Measurements from ENCODE around the gene ITIH1. TPM values are rescaled to one million over a fixed set of nuclear protein-coding genes. Genes with fewer than 3 reads are reported as not detected.

Gene ITIH1
- total RNA-seq, 6 experiments from 2014 or later, result not detected

- Mint-ChIP-seq H3K27me3 (ENCODE audit: insufficient read depth) (peaks cover 23% of the 10 kb centered on the region), H3K27ac (no peak overlapping the region), H3K36me3 (ENCODE audit: low read depth) (no peaks in the 10 kb centered on the region), H3K9me3 (no peaks in the 10 kb centered on the region), H3K4me3 (no peak overlapping the region), H3K4me1 (ENCODE audit: low read depth) (peaks cover 11% of the 10 kb centered on the region; the same call in 1 of the 2 replicates)
- no peak for TF ChIP-seq CTCF (IDR thresholded peaks at IDR 0.05)
- peak; percentile 8 for DNase-seq
Measured at GRCh38 chr3:52792961-52793695, 15.7 kb downstream of the ITIH1 start.

GRCh38 chr3:52793702-52794611 lies 16.6 kb downstream of the ITIH1 start:
- no peak overlapping the region for H3K4me3 Mint-ChIP-seq
- H3K27ac Mint-ChIP-seq, result peak overlapping the region; percentile 51; the same call in 1 of the 2 replicates
- TF ChIP-seq CTCF (IDR thresholded peaks at IDR 0.05), result no peak
- H3K36me3 Mint-ChIP-seq (ENCODE audit: low read depth), result no peaks in the 10 kb centered on the region
- no peak for DNase-seq
- H3K9me3 Mint-ChIP-seq, result no peaks in the 10 kb centered on the region
- peaks cover 23% of the 10 kb centered on the region for H3K27me3 Mint-ChIP-seq (ENCODE audit: insufficient read depth)
- H3K4me1 Mint-ChIP-seq (ENCODE audit: low read depth), result peaks cover 11% of the 10 kb centered on the region; the same call in 1 of the 2 replicates

GRCh38 chr3:52794612-52795099 lies 17.3 kb downstream of the ITIH1 start, which contains the start of gene ITIH3:
Gene ITIH3 (plus strand): TSS chr3:52794796. CDS start chr3:52794804, 8 bp downstream.
- Mint-ChIP-seq H3K36me3 (ENCODE audit: low read depth) (no peaks in the 10 kb centered on the region), H3K27ac (peak within 1 kb of the TSS; percentile 51; the same call in 1 of the 2 replicates), H3K4me3 (no peak within 1 kb of the TSS), H3K27me3 (ENCODE audit: insufficient read depth) (peaks cover 19% of the 10 kb centered on the region), H3K4me1 (ENCODE audit: low read depth) (peaks cover 16% of the 10 kb centered on the region; the same call in 1 of the 2 replicates), H3K9me3 (no peaks in the 10 kb centered on the region)
- DNase-seq, result no peak
- TF ChIP-seq CTCF (IDR thresholded peaks at IDR 0.05), result no peak

- Mint-ChIP-seq H3K4me1 (ENCODE audit: low read depth) (peaks cover 16% of the 10 kb centered on the region; the same call in 1 of the 2 replicates), H3K4me3 (no peak overlapping the region), H3K36me3 (ENCODE audit: low read depth) (no peaks in the 10 kb centered on the region), H3K9me3 (no peaks in the 10 kb centered on the region), H3K27me3 (ENCODE audit: insufficient read depth) (peaks cover 19% of the 10 kb centered on the region), H3K27ac (no peak overlapping the region)
- DNase-seq, result no peak
- TF ChIP-seq CTCF (IDR thresholded peaks at IDR 0.05), result no peak
Measured at GRCh38 chr3:52795298-52795900, 18.0 kb downstream of the ITIH1 start.

GRCh38 chr3:52796411-52796810 lies 19.0 kb downstream of the ITIH1 start:
- DNase-seq, result no peak
- no peak for TF ChIP-seq CTCF (IDR thresholded peaks at IDR 0.05)
- no peaks in the 10 kb centered on the region for H3K9me3 Mint-ChIP-seq
- H3K36me3 Mint-ChIP-seq (ENCODE audit: low read depth), result no peaks in the 10 kb centered on the region
- peaks cover 16% of the 10 kb centered on the region; the same call in 1 of the 2 replicates for H3K4me1 Mint-ChIP-seq (ENCODE audit: low read depth)
- peaks cover 15% of the 10 kb centered on the region for H3K27me3 Mint-ChIP-seq (ENCODE audit: insufficient read depth)
- H3K27ac Mint-ChIP-seq, result no peak overlapping the region
- H3K4me3 Mint-ChIP-seq, result no peak overlapping the region

All from HFFc6 (cell line).